Measurements from ENCODE around the gene THOC5.

THOC5 gene

GRCh38 chr22:29578462-29579200, 25.1 kb upstream of the THOC5 start:
- no peak overlapping the region for H3K4me3 ChIP-seq (ENCODE audit: low read depth, low read length)
- H3K4me1 ChIP-seq (ENCODE audit: control insufficient read depth, insufficient read depth, low read length): no peaks in the 10 kb centered on the region
- TF ChIP-seq BCL6B (tag by site-specific recombination; IDR thresholded peaks at IDR 0.05) (no peak), ZNF214 (tag by site-specific recombination; IDR thresholded peaks at IDR 0.05; ENCODE audit: borderline replicate concordance) (peak; percentile 99), ZBTB44 (tag by site-specific recombination; IDR thresholded peaks at IDR 0.05) (no peak), ZNF76 (tag by site-specific recombination; IDR thresholded peaks at IDR 0.05; ENCODE audit: borderline replicate concordance, low read depth) (no peak)
- POLR2A ChIA-PET: interaction anchor here (0.6 to 2.4 kb wide), 5 partner anchors 17 to 674 kb away, joined by 3 to 19 read pairs (median 6); partner anchors contain the start of gene THOC5
- no peaks in the 10 kb centered on the region for H3K9me3 ChIP-seq (ENCODE audit: control insufficient read depth, insufficient read depth, low read depth, low read length)
- CTCF ChIA-PET: interaction anchor here (0.7 to 1.1 kb wide), 2 partner anchors 16 to 79 kb away, joined by 3 to 4 read pairs; no protein-coding TSS in a partner anchor
- peaks cover 4 to 10% of the 10 kb centered on the region in 2 experiments; a peak in 2 of 3 replicates for H3K36me3 ChIP-seq (ENCODE audit: control insufficient read depth in 2 of 2, insufficient read depth in 1 of 2, low read length in 2 of 2)
- H3K27ac ChIP-seq (ENCODE audit: extremely low read depth, low read depth, low read length): no peak overlapping the region

GRCh38 chr22:29574762-29575450, 21.3 kb upstream of the THOC5 start:
- no peaks in the 10 kb centered on the region for H3K4me1 ChIP-seq (ENCODE audit: control insufficient read depth, insufficient read depth, low read length)
- no peak overlapping the region for H3K27ac ChIP-seq (ENCODE audit: extremely low read depth, low read depth, low read length)
- no peaks in the 10 kb centered on the region for H3K9me3 ChIP-seq (ENCODE audit: control insufficient read depth, insufficient read depth, low read depth, low read length)
- peaks cover 6 to 25% of the 10 kb centered on the region in 2 experiments; a peak in 2 of 3 replicates for H3K36me3 ChIP-seq (ENCODE audit: control insufficient read depth in 2 of 2, insufficient read depth in 1 of 2, low read length in 2 of 2)
- H3K4me3 ChIP-seq (ENCODE audit: low read depth, low read length): no peak overlapping the region
- POLR2A ChIA-PET: interaction anchor here (1.0 kb wide), 1 partner anchor 22 kb away, joined by 3 read pairs; the partner anchor contains the start of gene THOC5
- TF ChIP-seq OVOL3 (tag by site-specific recombination; IDR thresholded peaks at IDR 0.05) (no peak), ZNF704 (tag by site-specific recombination; IDR thresholded peaks at IDR 0.05) (no peak), ZBTB7A (tag by site-specific recombination; IDR thresholded peaks at IDR 0.05; ENCODE audit: low read depth) (no peak), ZNF16 (tag by site-specific recombination; IDR thresholded peaks at IDR 0.05; ENCODE audit: low read depth) (no peak)
- CTCF ChIA-PET: interaction anchor here (0.7 kb wide), 1 partner anchor 15 kb away, joined by 3 read pairs; no protein-coding TSS in a partner anchor

GRCh38 chr22:29570912-29571549, 17.5 kb upstream of the THOC5 start:
- POLR2A ChIA-PET: interaction anchor here (1.2 to 1.8 kb wide), 3 partner anchors 10 to 18 kb away, joined by 4 read pairs; partner anchors contain the start of genes NIPSNAP1 and THOC5
- TF ChIP-seq ZNF239 (tag by site-specific recombination; IDR thresholded peaks at IDR 0.05) (no peak), HIC1 (tag by site-specific recombination; IDR thresholded peaks at IDR 0.05) (no peak), ZNF791 (tag by site-specific recombination; IDR thresholded peaks at IDR 0.05) (no peak), ZNF624 (tag by site-specific recombination; IDR thresholded peaks at IDR 0.05) (no peak), ZNF133 (tag by site-specific recombination; IDR thresholded peaks at IDR 0.05) (no peak), ZNF510 (tag by site-specific recombination; IDR thresholded peaks at IDR 0.05; ENCODE audit: insufficient replicate concordance) (no peak), ZNF518A (tag by site-specific recombination; conservative IDR thresholded peaks at IDR 0.05; ENCODE audit: low read depth) (no peak)

More at GRCh38 chr22:29570912-29571549, 17.5 kb upstream of the THOC5 start:
- CTCF ChIA-PET: interaction anchor here (0.7 to 2.5 kb wide), 4 partner anchors 13 to 803 kb away, joined by 3 to 6 read pairs (median 3); partner anchors contain the start of gene THOC5
- Histone ChIP-seq H3K36me3 (ENCODE audit: control insufficient read depth in 2 of 2, insufficient read depth in 1 of 2, low read length in 2 of 2) (peaks cover 29 to 35% of the 10 kb centered on the region in 2 experiments; a peak in 2 of 3 replicates), H3K4me3 (ENCODE audit: low read depth, low read length) (no peak overlapping the region), H3K27ac (ENCODE audit: extremely low read depth, low read depth, low read length) (no peak overlapping the region), H3K4me1 (ENCODE audit: control insufficient read depth, insufficient read depth, low read length) (no peaks in the 10 kb centered on the region), H3K9me3 (ENCODE audit: control insufficient read depth, insufficient read depth, low read depth, low read length) (no peaks in the 10 kb centered on the region)

Data from HEK293 (cell line).